ENCODE measurements around the gene SETD4.
"Not testable (repeated sequence)": the region's sequence is repeated elsewhere in the genome, so short reads cannot be mapped to it uniquely, and the experiment has no call there.

The SETD4 gene, protein sequence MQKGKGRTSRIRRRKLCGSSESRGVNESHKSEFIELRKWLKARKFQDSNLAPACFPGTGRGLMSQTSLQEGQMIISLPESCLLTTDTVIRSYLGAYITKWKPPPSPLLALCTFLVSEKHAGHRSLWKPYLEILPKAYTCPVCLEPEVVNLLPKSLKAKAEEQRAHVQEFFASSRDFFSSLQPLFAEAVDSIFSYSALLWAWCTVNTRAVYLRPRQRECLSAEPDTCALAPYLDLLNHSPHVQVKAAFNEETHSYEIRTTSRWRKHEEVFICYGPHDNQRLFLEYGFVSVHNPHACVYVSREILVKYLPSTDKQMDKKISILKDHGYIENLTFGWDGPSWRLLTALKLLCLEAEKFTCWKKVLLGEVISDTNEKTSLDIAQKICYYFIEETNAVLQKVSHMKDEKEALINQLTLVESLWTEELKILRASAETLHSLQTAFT

GRCh38 chr21:36060159-36060921 is at the start of gene SETD4:
Gene SETD4 (minus strand): TSS chr21:36060526. CDS start chr21:36058888, 1,638 bp downstream.
- Mint-ChIP-seq H3K4me3 (peak within 1 kb of the TSS; percentile 92 to 93), H3K27me3 (peaks cover 4 to 9% of the 10 kb centered on the region in 2 donors), H3K27ac (peak within 1 kb of the TSS; percentile 98), H3K9me3 (no peaks in the 10 kb centered on the region), H3K36me3 (peaks cover 16 to 25% of the 10 kb centered on the region in 2 donors), H3K4me1 (peaks cover 3 to 15% of the 10 kb centered on the region in 2 donors)
- peak; percentile 92 for DNase-seq
- ATAC-seq (replicated peaks): peak; percentile 89 to 91

- no peaks in the 10 kb centered on the region for H3K9me3 Mint-ChIP-seq
- no peaks in the 10 kb centered on the region for H3K36me3 Mint-ChIP-seq
- H3K4me3 Mint-ChIP-seq: no peak overlapping the region
- DNase-seq (no peak), ATAC-seq (replicated peaks) (no peak)
- no peak overlapping the region for H3K27ac Mint-ChIP-seq
- H3K27me3 Mint-ChIP-seq: peaks cover 20 to 32% of the 10 kb centered on the region in 2 donors
- H3K4me1 Mint-ChIP-seq: peaks cover 2 to 27% of the 10 kb centered on the region in 2 donors
Observed at GRCh38 chr21:36109868-36110267, 49.5 kb upstream of the SETD4 start.

- no peaks in the 10 kb centered on the region for H3K9me3 Mint-ChIP-seq
- H3K36me3 Mint-ChIP-seq: no peaks in the 10 kb centered on the region
- H3K4me3 Mint-ChIP-seq: peak overlapping the region; percentile 52 to 78
- H3K27me3 Mint-ChIP-seq: peaks cover 24 to 29% of the 10 kb centered on the region in 2 donors
- H3K27ac Mint-ChIP-seq: no peak overlapping the region
- ATAC-seq (replicated peaks): no peak
- H3K4me1 Mint-ChIP-seq: peaks cover 3 to 14% of the 10 kb centered on the region in 2 donors
- DNase-seq: no peak
Observed at GRCh38 chr21:36105327-36105842, 45.1 kb upstream of the SETD4 start.

DNA sequence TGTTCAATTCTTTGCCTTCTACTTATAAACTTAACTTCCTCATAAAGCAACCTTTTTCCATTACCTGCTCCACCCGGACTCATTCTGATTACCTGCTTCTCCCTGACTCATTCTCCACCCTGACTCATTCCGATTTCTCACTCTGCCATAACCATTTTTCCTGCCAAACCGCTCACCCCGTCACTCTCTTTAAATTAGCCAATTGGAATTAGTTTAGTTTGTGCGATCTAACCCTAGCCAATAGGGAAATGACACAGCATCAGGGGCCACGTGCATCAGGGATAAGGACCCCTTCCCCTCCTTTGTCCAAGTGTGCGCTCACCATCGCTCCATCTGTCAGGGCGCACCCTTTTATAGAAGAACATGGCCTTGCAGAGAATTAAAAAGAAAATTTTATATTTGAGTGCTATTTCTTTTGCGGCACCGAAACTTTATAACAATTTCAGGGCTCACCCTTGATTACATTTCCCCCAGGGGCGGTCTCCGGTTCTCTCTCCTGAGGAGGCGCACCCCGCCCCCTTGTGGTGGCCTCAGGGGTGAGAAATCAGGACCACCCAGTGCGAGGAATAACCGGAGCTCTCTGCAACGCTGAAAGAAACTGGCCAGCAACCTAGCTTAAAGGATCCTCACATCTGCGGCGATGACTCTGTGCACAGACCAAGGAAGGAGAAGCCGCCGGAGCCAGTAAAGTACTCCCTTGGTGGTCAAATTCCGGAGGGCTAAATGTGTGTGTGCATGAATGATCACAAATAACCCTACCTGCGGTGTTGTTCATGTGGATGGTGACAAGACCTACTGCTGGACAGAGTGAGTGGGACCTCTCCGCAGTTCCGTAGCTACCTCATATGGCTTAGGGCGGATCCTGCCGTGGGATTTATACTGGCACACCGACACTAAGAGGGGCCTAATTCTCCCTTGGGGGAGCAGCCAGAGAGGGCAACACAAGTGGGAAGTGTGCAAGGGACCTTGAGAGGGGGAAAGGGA is 44.3 kb upstream of the SETD4 start:
- no peak overlapping the region for H3K27ac Mint-ChIP-seq
- H3K9me3 Mint-ChIP-seq: no peaks in the 10 kb centered on the region
- H3K4me3 Mint-ChIP-seq: peak overlapping the region; percentile 52 to 78
- ATAC-seq (replicated peaks) (peak; percentile 76 to 86), DNase-seq (peak; percentile 26)
- peaks cover 3 to 14% of the 10 kb centered on the region in 2 donors for H3K4me1 Mint-ChIP-seq
- H3K27me3 Mint-ChIP-seq: peaks cover 24 to 28% of the 10 kb centered on the region in 2 donors
- no peaks in the 10 kb centered on the region for H3K36me3 Mint-ChIP-seq

DNA sequence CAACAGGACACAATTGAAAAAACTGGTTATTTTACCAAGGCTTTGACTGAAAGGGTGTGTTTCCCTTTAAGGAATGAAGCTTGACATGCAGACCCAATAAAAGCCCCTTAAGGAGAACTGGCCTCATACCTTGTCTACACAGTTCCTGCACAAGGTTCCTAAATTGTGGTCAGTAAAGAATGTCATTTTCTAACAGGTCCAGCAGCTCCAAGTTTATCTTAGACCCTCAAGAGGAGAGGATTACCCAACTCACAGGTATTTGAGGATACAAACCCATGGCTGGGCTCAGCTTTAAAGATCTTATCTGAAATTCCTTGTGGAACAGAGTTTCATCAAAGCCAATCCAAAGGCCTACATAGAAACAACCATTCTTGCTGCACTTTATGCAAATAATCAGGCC is 43.1 kb upstream of the SETD4 start:
- no peak for ATAC-seq (replicated peaks)
- Mint-ChIP-seq H3K27ac (no peak overlapping the region), H3K4me3 (no peak overlapping the region), H3K27me3 (peaks cover 24 to 28% of the 10 kb centered on the region in 2 donors), H3K9me3 (no peaks in the 10 kb centered on the region), H3K36me3 (no peaks in the 10 kb centered on the region), H3K4me1 (peaks cover 3 to 17% of the 10 kb centered on the region in 2 donors)
- no peak for DNase-seq

DNA sequence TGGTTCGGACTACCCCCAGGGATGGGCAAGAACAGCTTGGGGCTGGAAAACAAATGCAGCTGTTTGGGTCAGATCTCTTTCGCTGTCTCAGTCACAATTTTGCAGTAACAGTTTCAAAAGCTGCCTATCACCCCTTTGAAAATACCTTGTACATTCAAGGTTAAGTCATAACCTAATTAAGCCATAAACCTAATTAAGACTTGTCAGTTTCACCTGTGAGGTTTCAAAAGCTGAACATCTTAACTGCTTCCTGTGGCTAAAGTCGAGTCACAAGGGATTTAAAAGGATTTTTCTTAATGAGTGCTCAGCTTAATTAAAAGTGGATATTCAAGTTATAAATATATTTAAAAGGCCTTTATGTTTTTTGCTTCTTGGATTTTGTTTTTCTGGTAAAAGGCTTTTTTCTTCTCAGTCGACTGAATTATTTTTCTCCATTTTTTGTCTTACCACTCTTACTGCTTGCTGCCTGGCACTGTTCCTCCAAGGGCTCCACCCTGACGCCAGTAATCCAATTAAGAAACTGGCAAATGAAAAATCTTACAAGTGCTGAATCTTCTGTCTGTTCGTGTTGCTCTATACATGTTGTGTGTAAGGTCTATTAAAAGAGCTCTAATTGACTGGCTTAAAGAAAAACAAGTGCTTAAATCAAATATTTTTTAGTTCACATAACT is 40.8 kb upstream of the SETD4 start:
- peaks cover 12 to 16% of the 10 kb centered on the region in 2 donors for H3K27me3 Mint-ChIP-seq
- ATAC-seq (replicated peaks) (no peak), DNase-seq (no peak)
- H3K4me3 Mint-ChIP-seq: no peak overlapping the region
- no peaks in the 10 kb centered on the region for H3K36me3 Mint-ChIP-seq
- H3K4me1 Mint-ChIP-seq: peaks cover 13 to 33% of the 10 kb centered on the region in 2 donors
- H3K9me3 Mint-ChIP-seq: no peaks in the 10 kb centered on the region
- no peak overlapping the region for H3K27ac Mint-ChIP-seq

DNA sequence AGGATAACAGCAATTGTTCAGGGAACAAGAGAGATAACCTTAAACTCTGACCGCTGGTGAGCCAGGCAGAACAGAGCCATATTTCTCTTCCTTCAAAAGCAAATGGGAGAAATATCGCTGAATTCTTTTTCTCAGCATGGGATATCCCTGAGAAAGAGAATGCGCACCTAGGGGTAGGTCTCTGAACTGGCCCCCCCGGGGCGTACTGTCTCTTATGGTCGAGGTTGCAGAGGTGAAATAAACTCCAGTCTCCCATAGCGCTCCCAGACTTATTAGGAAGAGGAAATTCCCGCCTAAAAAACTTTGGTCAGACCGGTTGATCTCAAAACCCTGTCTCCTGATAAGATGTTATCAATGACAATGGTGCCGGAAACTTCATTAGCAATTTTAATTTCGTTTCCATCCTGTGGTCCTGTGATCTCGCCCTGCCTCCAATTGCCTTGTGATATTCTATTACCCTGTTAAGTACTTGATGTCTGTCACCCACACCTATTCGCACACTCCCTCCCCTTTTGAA is 39.4 kb upstream of the SETD4 start:
- peaks cover 12 to 28% of the 10 kb centered on the region in 2 donors for H3K4me1 Mint-ChIP-seq
- H3K4me3 Mint-ChIP-seq; H3K36me3 Mint-ChIP-seq; H3K27ac Mint-ChIP-seq; H3K27me3 Mint-ChIP-seq; DNase-seq; H3K9me3 Mint-ChIP-seq; ATAC-seq (replicated peaks): not testable (repeated sequence)

- no peaks in the 10 kb centered on the region for H3K27me3 Mint-ChIP-seq
- H3K4me1 Mint-ChIP-seq: peaks cover 10 to 20% of the 10 kb centered on the region in 2 donors
- peaks cover 0 to 1% of the 10 kb centered on the region in 2 donors for H3K9me3 Mint-ChIP-seq
- DNase-seq: no peak
- H3K36me3 Mint-ChIP-seq: no peaks in the 10 kb centered on the region
- H3K4me3 Mint-ChIP-seq: no peak overlapping the region
- no peak overlapping the region for H3K27ac Mint-ChIP-seq
- no peak for ATAC-seq (replicated peaks)
Observed at GRCh38 chr21:36099000-36099399, 38.7 kb upstream of the SETD4 start.

GRCh38 chr21:36098182-36098532 is 37.8 kb upstream of the SETD4 start:
- ATAC-seq (replicated peaks) (no peak), DNase-seq (no peak)
- H3K36me3 Mint-ChIP-seq: peaks cover 6 to 7% of the 10 kb centered on the region in 2 donors
- H3K4me1 Mint-ChIP-seq: peaks cover 10 to 19% of the 10 kb centered on the region in 2 donors
- H3K27me3 Mint-ChIP-seq: peaks cover 0 to 6% of the 10 kb centered on the region in 2 donors
- H3K9me3 Mint-ChIP-seq: peaks cover 7% of the 10 kb centered on the region in 2 donors
- H3K4me3 Mint-ChIP-seq: no peak overlapping the region
- peak overlapping the region; percentile 31 for H3K27ac Mint-ChIP-seq

- peak; percentile 27 for DNase-seq
- H3K4me3 Mint-ChIP-seq: no peak overlapping the region
- ATAC-seq (replicated peaks): peak; percentile 98 to 99
- peaks cover 0 to 6% of the 10 kb centered on the region in 2 donors for H3K27me3 Mint-ChIP-seq
- H3K4me1 Mint-ChIP-seq: peaks cover 10 to 19% of the 10 kb centered on the region in 2 donors
- H3K9me3 Mint-ChIP-seq: peaks cover 7 to 10% of the 10 kb centered on the region in 2 donors
- peaks cover 6 to 12% of the 10 kb centered on the region in 2 donors for H3K36me3 Mint-ChIP-seq
- H3K27ac Mint-ChIP-seq: peak overlapping the region; percentile 66
Observed at GRCh38 chr21:36097427-36098181, 37.3 kb upstream of the SETD4 start.

GRCh38 chr21:36096398-36097290 is 36.3 kb upstream of the SETD4 start:
- Mint-ChIP-seq H3K4me1 (peaks cover 10 to 19% of the 10 kb centered on the region in 2 donors), H3K9me3 (peaks cover 7 to 10% of the 10 kb centered on the region in 2 donors), H3K36me3 (peaks cover 6 to 12% of the 10 kb centered on the region in 2 donors), H3K27me3 (peaks cover 0 to 6% of the 10 kb centered on the region in 2 donors), H3K27ac (no peak overlapping the region), H3K4me3 (no peak overlapping the region)
- DNase-seq (no peak), ATAC-seq (replicated peaks) (no peak)

Measured in stimulated activated naive B cell treated with anti-CD40 and anti-IgM and Interleukin-4, amounts not matched to agents 10 μg/mL and 1 μg/mL and 100 μg/mL, for 72 hours (primary cell).